SKM-1 treated with dmso at 0.1 percent for 144 hours (cell line): ENCODE results near the gene MGARP.
"Not testable (repeated sequence)": the region's sequence is repeated elsewhere in the genome, so short reads cannot be mapped to it uniquely, and the experiment has no call there.

Source experiments
- DNase-seq: peaks from one replicate; lab custom pipeline; 2025; ENCODE audit not compliant: unreplicated experiment; lab: John Stamatoyannopoulos, UW

MGARP gene

GRCh38 chr4:139279760-139280620 is at the start of gene MGARP:
MGARP (minus strand) TSS chr4:139280225; CDS start chr4:139280158, 67 bp downstream.
- DNase-seq, result no peak

GRCh38 chr4:139329665-139330200 is 49.7 kb upstream of the MGARP start:
- no peak for DNase-seq

- DNase-seq, result no peak
Observed at GRCh38 chr4:139324620-139325019, 44.6 kb upstream of the MGARP start.

GRCh38 chr4:139322541-139322940 is 42.5 kb upstream of the MGARP start:
- DNase-seq, result not testable (repeated sequence)

GRCh38 chr4:139322070-139322469 is 42.0 kb upstream of the MGARP start:
- DNase-seq, result not testable (repeated sequence)

GRCh38 chr4:139319571-139319970 is 39.5 kb upstream of the MGARP start:
- DNase-seq, result no peak

GRCh38 chr4:139317635-139318034 is 37.6 kb upstream of the MGARP start:
- no peak for DNase-seq

- no peak for DNase-seq
Observed at GRCh38 chr4:139316733-139317132, 36.7 kb upstream of the MGARP start.

- no peak for DNase-seq
Observed at GRCh38 chr4:139315221-139315675, 35.2 kb upstream of the MGARP start.

GRCh38 chr4:139314047-139314800 is 34.2 kb upstream of the MGARP start:
- DNase-seq, result no peak

GRCh38 chr4:139313414-139313813 is 33.4 kb upstream of the MGARP start:
- not testable (repeated sequence) for DNase-seq

- DNase-seq, result no peak
Observed at GRCh38 chr4:139312552-139313332, 32.7 kb upstream of the MGARP start.

GRCh38 chr4:139311909-139312308 is 31.9 kb upstream of the MGARP start:
- no peak for DNase-seq

- no peak for DNase-seq
Observed at GRCh38 chr4:139304920-139305319, 24.9 kb upstream of the MGARP start.

GRCh38 chr4:139301821-139302611 is 22.0 kb upstream of the MGARP start, which contains the start of gene NDUFC1:
NDUFC1 (minus strand) TSS chr4:139302477; CDS start chr4:139295798, 6,679 bp downstream.
- DNase-seq, result peak; percentile 55

- peak; percentile 97 for DNase-seq
Observed at GRCh38 chr4:139301113-139301820, 21.2 kb upstream of the MGARP start, which contains the start of gene NAA15. NAA15 (plus strand) TSS chr4:139301505; CDS start chr4:139301778, 273 bp downstream.

GRCh38 chr4:139300431-139301112 is 20.5 kb upstream of the MGARP start:
- DNase-seq, result no peak

GRCh38 chr4:139299536-139299935 is 19.5 kb upstream of the MGARP start:
- no peak for DNase-seq

- no peak for DNase-seq
Observed at GRCh38 chr4:139297001-139297410, 17.0 kb upstream of the MGARP start.
